Left ventricle myocardium superior (tissue), 1 donor: ENCODE results near the gene CMTM7. TPM values are rescaled to one million over a fixed set of nuclear protein-coding genes. Genes with fewer than 3 reads are reported as not detected.

ENCODE experiments used
- ATAC-seq: fragments of 200-7000 bp; cut with Tn5 transposase; one replicate; pipeline ENCODE4 v1.9.1; 2020; ENCODE audit warnings: mild to moderate bottlenecking, moderate library complexity
- DNase-seq: peaks from one replicate; pipeline ENCODE4 v3.0.0-alpha.2; 2020
- intact Hi-C: fragments of 100-400 bp; cut with micrococcal nuclease; formaldehyde crosslinking; loops from one replicate; pipeline ENCODE4 v1.11.0; 2022
- total RNA-seq: library from RNA; stranded (reverse); fragmentation: NEBNext Ultra II Directional; extraction: Animal tissue kit (Norgen Biotek cat#: 25700); gene quantifications from one replicate; pipeline ENCODE4 v1.2.1, GENCODE V29; 2021
- donor health status: DM: no; HTN: yes; CAD: no; lungs with severe emphysema.

CMTM7 gene
- total RNA-seq, 1 donor from 2014 or later = 4.4 TPM

GRCh38 chr3:32406486-32407408 is 15.1 kb downstream of the CMTM7 start:
- intact Hi-C loops = no loop called here
- DNase-seq = no peak
- peak; percentile 30 for ATAC-seq

GRCh38 chr3:32410367-32411246 is 19.0 kb downstream of the CMTM7 start:
- ATAC-seq = no peak
- intact Hi-C loops = no loop called here
- DNase-seq = no peak

- no peak for DNase-seq
- intact Hi-C loops = no loop called here
- ATAC-seq = no peak
Observed at GRCh38 chr3:32411442-32411841, 19.8 kb downstream of the CMTM7 start.

- intact Hi-C loops = no loop called here
- DNase-seq = no peak
- no peak for ATAC-seq
Observed at GRCh38 chr3:32412887-32413286, 21.2 kb downstream of the CMTM7 start.

GRCh38 chr3:32413845-32414521 is 22.3 kb downstream of the CMTM7 start:
- DNase-seq = no peak
- no peak for ATAC-seq
- intact Hi-C loops = no loop called here

GRCh38 chr3:32414522-32415202 is 23.0 kb downstream of the CMTM7 start:
- intact Hi-C loops = no loop called here
- ATAC-seq (peak; percentile 60), DNase-seq (no peak)

GRCh38 chr3:32419742-32420125 is 28.1 kb downstream of the CMTM7 start:
- ATAC-seq (no peak), DNase-seq (no peak)
- intact Hi-C loops = no loop called here

GRCh38 chr3:32420126-32421038 is 28.7 kb downstream of the CMTM7 start:
- DNase-seq = no peak
- ATAC-seq = peak; percentile 17
- intact Hi-C loops = no loop called here

- intact Hi-C loops = no loop called here
- ATAC-seq (no peak), DNase-seq (no peak)
Observed at GRCh38 chr3:32421185-32421584, 29.5 kb downstream of the CMTM7 start.

GRCh38 chr3:32421991-32422859 is 30.6 kb downstream of the CMTM7 start:
- DNase-seq (peak; percentile 95), ATAC-seq (peak; percentile 94)
- intact Hi-C loops = no loop called here

- intact Hi-C loops = no loop called here
- ATAC-seq = peak; percentile 16
- DNase-seq = no peak
Observed at GRCh38 chr3:32422943-32423342, 31.3 kb downstream of the CMTM7 start.

GRCh38 chr3:32423534-32423933 is 31.9 kb downstream of the CMTM7 start:
- ATAC-seq = no peak
- DNase-seq = no peak
- intact Hi-C loops = no loop called here

- ATAC-seq = no peak
- intact Hi-C loops = no loop called here
- DNase-seq = no peak
Observed at GRCh38 chr3:32423956-32424557, 32.4 kb downstream of the CMTM7 start.

- ATAC-seq (no peak), DNase-seq (no peak)
- intact Hi-C loops = no loop called here
Observed at GRCh38 chr3:32424581-32425250, 33.1 kb downstream of the CMTM7 start.

GRCh38 chr3:32428092-32429068 is 36.7 kb downstream of the CMTM7 start:
- DNase-seq (no peak), ATAC-seq (no peak)
- intact Hi-C loops = no loop called here
